Measurements from ENCODE around the gene AKR1C1.
"Not testable (repeated sequence)": the region's sequence is repeated elsewhere in the genome, so short reads cannot be mapped to it uniquely, and the experiment has no call there.

AKR1C1 gene

GRCh38 chr10:5019770-5020612, 56.8 kb downstream of the AKR1C1 start:
- DNase-seq, result not testable (repeated sequence)

GRCh38 chr10:5021624-5022290, 58.5 kb downstream of the AKR1C1 start:
- not testable (repeated sequence) for DNase-seq

- DNase-seq, result no peak
These were observed 60.1 kb downstream of the AKR1C1 start for GRCh38 chr10:5023177-5023805.

- DNase-seq, result not testable (repeated sequence)
These were observed 62.3 kb downstream of the AKR1C1 start for GRCh38 chr10:5025461-5025881.

- no peak for DNase-seq
These were observed 67.8 kb downstream of the AKR1C1 start for GRCh38 chr10:5030989-5031388.

- DNase-seq, result not testable (repeated sequence)
These were observed 68.4 kb downstream of the AKR1C1 start for GRCh38 chr10:5031588-5031987.

- DNase-seq, result not testable (repeated sequence)
These were observed 69.2 kb downstream of the AKR1C1 start for GRCh38 chr10:5032444-5032843.
